PC-3 (cell line): ENCODE results near the gene PUS7L. TPM values are rescaled to one million over a fixed set of nuclear protein-coding genes. Genes with fewer than 3 reads are reported as not detected.
A peak's percentile ranks its signal among the peaks of the same experiment; 100 is the strongest.

ENCODE experiments used
- ATAC-seq: fragments of 200-7000 bp; cut with Tn5 transposase; 2 replicates; pipeline ENCODE4 v1.9.1; 2020; ENCODE audit warnings: mild to moderate bottlenecking, moderate library complexity
- BruUV-seq: library from RNA; stranded (reverse); fragments of 400-500 nt; replicated peaks from 2 replicates; lab custom pipeline; 2021; lab: Mats Ljungman, UMichigan
- CTCF ChIA-PET: fragments of 300-600 bp; sonication (Branson Sonifier 250); formaldehyde crosslinking; loops from one replicate; lab custom pipeline; 2022; ENCODE audit warnings: antibody characterized with exemption; lab: Charles Lee
- POLR2A ChIA-PET: fragments of 300-600 bp; sonication (Branson Sonifier 250); formaldehyde crosslinking; loops from one replicate; lab custom pipeline; 2022; ENCODE audit warnings: antibody characterized with exemption; ENCODE audit not compliant: unreplicated experiment; lab: Charles Lee
- DNase-seq: peaks from one replicate; pipeline ENCODE4 v3.0.0-alpha.2; 2015
- H2AFZ ChIP-seq: fragments of 300-600 bp; sonication (generic); 2 replicates; pipeline ENCODE4 v1.6.0; 2016; ENCODE audit warnings: antibody characterized with exemption, low read length
- H3F3A ChIP-seq: fragments of 300-600 bp; sonication (generic); one replicate; pipeline ENCODE4 v1.6.0; 2017; ENCODE audit warnings: antibody characterized with exemption, low read length, control low read depth, mild to moderate bottlenecking; ENCODE audit not compliant: unreplicated experiment
- H3K27ac ChIP-seq: fragments of 300-600 bp; sonication (generic); 2 replicates; pipeline ENCODE4 v1.5.1; 2016; ENCODE audit warnings: mild to moderate bottlenecking, low read length
- H3K27me3 ChIP-seq: fragments of 300-600 bp; sonication (generic); 2 replicates; pipeline ENCODE4 v1.6.1; 2016; ENCODE audit warnings: low read length, mixed read lengths
- H3K36me3 ChIP-seq: fragments of 300-600 bp; sonication (generic); 2 replicates; pipeline ENCODE4 v1.6.1; 2016; ENCODE audit warnings: low read depth, mixed run types, low read length, mixed read lengths
- H3K4me1 ChIP-seq: fragments of 300-600 bp; sonication (generic); 2 replicates; pipeline ENCODE4 v1.5.1; 2016; ENCODE audit warnings: low read length; ENCODE audit not compliant: insufficient read depth
- H3K4me2 ChIP-seq: fragments of 300-600 bp; sonication (generic); 2 replicates; pipeline ENCODE4 v1.6.0; 2016; ENCODE audit warnings: low read length
- H3K4me3 ChIP-seq: fragments of 300-600 bp; sonication (generic); 2 replicates; pipeline ENCODE4 v1.5.1; 2016; ENCODE audit warnings: mild to moderate bottlenecking, low read length, mixed read lengths
- H3K79me2 ChIP-seq: fragments of 300-600 bp; sonication (generic); 2 replicates; pipeline ENCODE4 v1.6.1; 2017; ENCODE audit warnings: low read length, mixed read lengths
- H3K9ac ChIP-seq: fragments of 300-600 bp; sonication (generic); 2 replicates; pipeline ENCODE4 v1.6.0; 2016; ENCODE audit warnings: mild to moderate bottlenecking, low read length
- H3K9me2 ChIP-seq: fragments of 300-600 bp; sonication (generic); replicated peaks from 2 replicates; pipeline ENCODE4 v1.6.1; 2016; ENCODE audit warnings: mixed run types, low read length, mixed read lengths
- H3K9me3 ChIP-seq: fragments of 300-600 bp; sonication (generic); 2 replicates; pipeline ENCODE4 v1.6.1; 2016; ENCODE audit warnings: low read length, mixed read lengths
- H4K20me1 ChIP-seq: fragments of 300-600 bp; sonication (generic); 2 replicates; pipeline ENCODE4 v1.6.1; 2016; ENCODE audit warnings: low read length, mixed read lengths
- CTCF ChIP-seq: fragments of 300-600 bp; sonication (generic); conservative IDR thresholded peaks from 2 replicates; pipeline ENCODE4 v1.5.1; 2017; ENCODE audit warnings: antibody characterized with exemption, low read depth, mild to moderate bottlenecking, low read length
- EZH2 ChIP-seq: fragments of 300-600 bp; sonication (generic); IDR thresholded peaks from one replicate; pipeline ENCODE4 v1.6.1; 2017; ENCODE audit warnings: antibody characterized with exemption, mild to moderate bottlenecking, low read length; ENCODE audit not compliant: unreplicated experiment
- EZH2phosphoT487 ChIP-seq: fragments of 300-600 bp; sonication (generic); IDR thresholded peaks from 2 replicates; pipeline ENCODE4 v1.6.1; 2018; ENCODE audit warnings: mild to moderate bottlenecking, antibody characterized with exemption, low read length, borderline replicate concordance
- intact Hi-C: fragments of 100-400 bp; cut with micrococcal nuclease; formaldehyde crosslinking; loops from 2 replicates; pipeline ENCODE4 v1.9.0; 2023
- total RNA-seq: library from RNA; depleted of rRNA; stranded (reverse); fragments of >200 nt; gene quantifications from 2 replicates; pipeline ENCODE4 v1.2.3, GENCODE V29; 2014

Gene PUS7L
- total RNA-seq, 1 experiment from 2014 or later: 14.6 TPM

GRCh38 chr12:43806737-43807072, 48.1 kb upstream of the PUS7L start:
- Histone ChIP-seq H3K27ac (peak overlapping the region; percentile 71), H3K4me2 (peak overlapping the region; percentile 96), H4K20me1 (peaks cover 23% of the 10 kb centered on the region; the same call in 1 of the 2 replicates), H3K9ac (peak overlapping the region; percentile 90), H3K9me3 (no peaks in the 10 kb centered on the region), H3F3A (no peaks in the 10 kb centered on the region), H3K27me3 (no peaks in the 10 kb centered on the region), H3K79me2 (peaks cover 50% of the 10 kb centered on the region), H3K4me1 (peaks cover 23% of the 10 kb centered on the region), H3K9me2 (no peaks in the 10 kb centered on the region), H2AFZ (peak overlapping the region; percentile 94), H3K36me3 (peaks cover 12% of the 10 kb centered on the region), H3K4me3 (peak overlapping the region; percentile 91)
- POLR2A ChIA-PET: interaction anchor here (0.6 kb wide), 2 partner anchors 62 to 71 kb away, joined by 5 to 6 read pairs; no protein-coding TSS in a partner anchor
- CTCF ChIA-PET: no interaction called here
- no peak for ATAC-seq
- BruUV-seq: TSS peak; percentile 82
- TF ChIP-seq EZH2phosphoT487 (no peak), CTCF (no peak)
- DNase-seq: no peak
- intact Hi-C loops: no loop called here

GRCh38 chr12:43805860-43806736, 47.5 kb upstream of the PUS7L start, which contains the start of gene TWF1:
TWF1 (minus strand) TSS chr12:43806317; CDS start chr12:43806245, 72 bp downstream.
- Histone ChIP-seq H3K36me3 (peaks cover 13% of the 10 kb centered on the region), H4K20me1 (peaks cover 23% of the 10 kb centered on the region; the same call in 1 of the 2 replicates), H3K4me1 (peaks cover 23% of the 10 kb centered on the region), H3K79me2 (peaks cover 51% of the 10 kb centered on the region), H2AFZ (peak within 1 kb of the TSS; percentile 94), H3F3A (no peaks in the 10 kb centered on the region), H3K9ac (peak within 1 kb of the TSS; percentile 90), H3K9me3 (no peaks in the 10 kb centered on the region), H3K27ac (peak within 1 kb of the TSS; percentile 71), H3K4me2 (peak within 1 kb of the TSS; percentile 96), H3K27me3 (no peaks in the 10 kb centered on the region), H3K4me3 (peak within 1 kb of the TSS; percentile 91), H3K9me2 (no peaks in the 10 kb centered on the region)
- CTCF ChIA-PET: interaction anchor here (0.7 to 1.1 kb wide), 2 partner anchors 9 to 76 kb away, joined by 3 to 4 read pairs; no protein-coding TSS in a partner anchor
- TF ChIP-seq EZH2phosphoT487 (no peak), EZH2 (no peak), CTCF (peak; percentile 27; the same call in 1 of the 2 replicates)
- DNase-seq: peak; percentile 85
- intact Hi-C loops: no loop called here
- POLR2A ChIA-PET: interaction anchor here (0.6 to 1.2 kb wide), 3 partner anchors 9 to 75 kb away, joined by 4 to 7 read pairs (median 6); no protein-coding TSS in a partner anchor
- no TSS peak for BruUV-seq
- peak; percentile 93 for ATAC-seq
